H1 (cell line): ENCODE data around the gene TASOR2.

Source experiments
- EZH2 ChIP-seq: fragments of 200-600 bp; sonication (generic); IDR thresholded peaks from 2 replicates; pipeline ENCODE4 v1.7.1; 2012; ENCODE audit warnings: low read depth, mild to moderate bottlenecking, moderate library complexity, low read length, inconsistent platforms; ENCODE audit not compliant: severe bottlenecking
- POLR2A ChIP-seq, 2 experiments: IDR thresholded peaks; 1 replicate in 1 of 2; 2 replicates in 1 of 2; pipeline ENCODE4 v1.6.1; 2011; ENCODE audit warnings: low read depth in 2 of 2, low read length in 2 of 2, mild to moderate bottlenecking in 2 of 2; ENCODE audit errors: control extremely low read depth in 1 of 2
- TF ChIP-seq, protein P1 (sequence below), 3 experiments: IDR thresholded peaks; 1 replicate in 2 of 3; 2 replicates in 1 of 3; pipeline versions ENCODE4 v1.5.1 to v1.6.1; 2011; ENCODE audit warnings: low read length in 3 of 3, mild to moderate bottlenecking in 3 of 3, inconsistent platforms in 2 of 3, low read depth in 1 of 3, moderate library complexity in 1 of 3; ENCODE audit not compliant: insufficient read depth in 1 of 3; ENCODE audit errors: control extremely low read depth in 1 of 3

- TF ChIP-seq EZH2, result no peak
- TF ChIP-seq, protein P1, sequence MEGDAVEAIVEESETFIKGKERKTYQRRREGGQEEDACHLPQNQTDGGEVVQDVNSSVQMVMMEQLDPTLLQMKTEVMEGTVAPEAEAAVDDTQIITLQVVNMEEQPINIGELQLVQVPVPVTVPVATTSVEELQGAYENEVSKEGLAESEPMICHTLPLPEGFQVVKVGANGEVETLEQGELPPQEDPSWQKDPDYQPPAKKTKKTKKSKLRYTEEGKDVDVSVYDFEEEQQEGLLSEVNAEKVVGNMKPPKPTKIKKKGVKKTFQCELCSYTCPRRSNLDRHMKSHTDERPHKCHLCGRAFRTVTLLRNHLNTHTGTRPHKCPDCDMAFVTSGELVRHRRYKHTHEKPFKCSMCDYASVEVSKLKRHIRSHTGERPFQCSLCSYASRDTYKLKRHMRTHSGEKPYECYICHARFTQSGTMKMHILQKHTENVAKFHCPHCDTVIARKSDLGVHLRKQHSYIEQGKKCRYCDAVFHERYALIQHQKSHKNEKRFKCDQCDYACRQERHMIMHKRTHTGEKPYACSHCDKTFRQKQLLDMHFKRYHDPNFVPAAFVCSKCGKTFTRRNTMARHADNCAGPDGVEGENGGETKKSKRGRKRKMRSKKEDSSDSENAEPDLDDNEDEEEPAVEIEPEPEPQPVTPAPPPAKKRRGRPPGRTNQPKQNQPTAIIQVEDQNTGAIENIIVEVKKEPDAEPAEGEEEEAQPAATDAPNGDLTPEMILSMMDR (IDR thresholded peaks at IDR 0.05; ENCODE audit: control extremely low read depth in 1 of 3, insufficient read depth in 1 of 3, low read depth in 1 of 3, low read length in 3 of 3), result no peak
- TF ChIP-seq POLR2A (IDR thresholded peaks at IDR 0.05; ENCODE audit: control extremely low read depth in 1 of 2, low read depth in 2 of 2, low read length in 2 of 2), result no peak
Observed at GRCh38 chr10:5678397-5679036, 6.1 kb upstream of the TASOR2 start.
